ENCODE data around the gene TMTC2.

DNA sequence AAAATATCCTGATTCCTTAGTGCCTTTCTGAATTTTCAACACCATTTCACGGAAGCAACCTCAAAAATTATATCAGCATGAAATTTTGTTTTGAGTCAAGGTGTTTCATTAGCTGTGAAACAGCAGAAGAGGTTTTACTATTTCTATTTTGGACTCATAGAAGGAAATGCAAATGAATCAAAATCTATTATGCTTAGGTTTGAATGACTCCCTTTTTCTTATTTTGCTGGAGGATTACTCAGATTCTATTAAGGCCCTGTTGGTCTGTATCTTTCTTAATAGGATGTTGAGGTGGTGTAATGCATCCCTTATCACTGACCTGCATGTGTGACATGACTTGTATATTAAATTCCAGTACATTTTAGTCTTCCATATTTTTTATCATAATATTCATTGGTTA, 165.8 kb downstream of the TMTC2 start:
- TF ChIP-seq, protein P1, sequence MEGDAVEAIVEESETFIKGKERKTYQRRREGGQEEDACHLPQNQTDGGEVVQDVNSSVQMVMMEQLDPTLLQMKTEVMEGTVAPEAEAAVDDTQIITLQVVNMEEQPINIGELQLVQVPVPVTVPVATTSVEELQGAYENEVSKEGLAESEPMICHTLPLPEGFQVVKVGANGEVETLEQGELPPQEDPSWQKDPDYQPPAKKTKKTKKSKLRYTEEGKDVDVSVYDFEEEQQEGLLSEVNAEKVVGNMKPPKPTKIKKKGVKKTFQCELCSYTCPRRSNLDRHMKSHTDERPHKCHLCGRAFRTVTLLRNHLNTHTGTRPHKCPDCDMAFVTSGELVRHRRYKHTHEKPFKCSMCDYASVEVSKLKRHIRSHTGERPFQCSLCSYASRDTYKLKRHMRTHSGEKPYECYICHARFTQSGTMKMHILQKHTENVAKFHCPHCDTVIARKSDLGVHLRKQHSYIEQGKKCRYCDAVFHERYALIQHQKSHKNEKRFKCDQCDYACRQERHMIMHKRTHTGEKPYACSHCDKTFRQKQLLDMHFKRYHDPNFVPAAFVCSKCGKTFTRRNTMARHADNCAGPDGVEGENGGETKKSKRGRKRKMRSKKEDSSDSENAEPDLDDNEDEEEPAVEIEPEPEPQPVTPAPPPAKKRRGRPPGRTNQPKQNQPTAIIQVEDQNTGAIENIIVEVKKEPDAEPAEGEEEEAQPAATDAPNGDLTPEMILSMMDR (IDR thresholded peaks at IDR 0.05; ENCODE audit: insufficient read depth, low read length, poor library complexity, severe bottlenecking): no peak
- no peak for TF ChIP-seq EZH2phosphoT487 (conservative IDR thresholded peaks at IDR 0.05; ENCODE audit: low read length)

Measured in SU-DHL-6 (cell line).